GM19238 (cell line): ENCODE results near the gene MAD2L1.

Experiments used
- DNase-seq: peaks from one replicate; pipeline ENCODE4 v3.0.0; 2011; ENCODE audit warnings: low spot score; ENCODE audit not compliant: insufficient read length

Gene MAD2L1

GRCh38 chr4:120059036-120059435 is 7.6 kb downstream of the MAD2L1 start:
- DNase-seq = no peak

GRCh38 chr4:120057416-120057815 is 9.2 kb downstream of the MAD2L1 start:
- no peak for DNase-seq

- DNase-seq = no peak
Measured at GRCh38 chr4:120056246-120056645, 10.4 kb downstream of the MAD2L1 start.

GRCh38 chr4:120055795-120056194 is 10.9 kb downstream of the MAD2L1 start:
- no peak for DNase-seq

- DNase-seq = no peak
Measured at GRCh38 chr4:120055162-120055561, 11.5 kb downstream of the MAD2L1 start.

GRCh38 chr4:120053911-120054310 is 12.7 kb downstream of the MAD2L1 start:
- DNase-seq = no peak

GRCh38 chr4:120052856-120053255 is 13.8 kb downstream of the MAD2L1 start:
- no peak for DNase-seq

- DNase-seq = no peak
Measured at GRCh38 chr4:120051253-120051652, 15.4 kb downstream of the MAD2L1 start.

GRCh38 chr4:120049732-120050494 is 16.7 kb downstream of the MAD2L1 start:
- peak; percentile 33 for DNase-seq

- no peak for DNase-seq
Measured at GRCh38 chr4:120043828-120044227, 22.8 kb downstream of the MAD2L1 start.

GRCh38 chr4:120037411-120037810 is 29.2 kb downstream of the MAD2L1 start:
- no peak for DNase-seq

- no peak for DNase-seq
Measured at GRCh38 chr4:120034913-120035312, 31.7 kb downstream of the MAD2L1 start.

- DNase-seq = no peak
Measured at GRCh38 chr4:120026853-120027252, 39.8 kb downstream of the MAD2L1 start.

- no peak for DNase-seq
Measured at GRCh38 chr4:120025516-120025915, 41.1 kb downstream of the MAD2L1 start.

GRCh38 chr4:120018786-120019185 is 47.9 kb downstream of the MAD2L1 start:
- DNase-seq = no peak

GRCh38 chr4:120017939-120018692 is 48.5 kb downstream of the MAD2L1 start:
- no peak for DNase-seq

GRCh38 chr4:120011725-120012124 is 54.9 kb downstream of the MAD2L1 start:
- no peak for DNase-seq

GRCh38 chr4:120010646-120011045 is 56.0 kb downstream of the MAD2L1 start:
- DNase-seq = no peak

- DNase-seq = no peak
Measured at GRCh38 chr4:120009731-120010130, 56.9 kb downstream of the MAD2L1 start.

GRCh38 chr4:120008957-120009356 is 57.7 kb downstream of the MAD2L1 start:
- DNase-seq = no peak

- DNase-seq = no peak
Measured at GRCh38 chr4:120007896-120008436, 58.7 kb downstream of the MAD2L1 start.

- DNase-seq = no peak
Measured at GRCh38 chr4:120007191-120007871, 59.3 kb downstream of the MAD2L1 start.
